Spleen (tissue), 11 donors: ENCODE results near the gene FSTL5. TPM values are rescaled to one million over a fixed set of nuclear protein-coding genes. Genes with fewer than 3 reads are reported as not detected.

Experiments
- DNase-seq: peaks from one replicate; pipeline ENCODE4 v3.0.0-alpha.2; 2020
- H3K27ac ChIP-seq, 8 donors: fragments of 200-600 bp; sonication (generic) in 7 of 8; 1 replicate in 4 of 8; 2 replicates in 4 of 8; pipeline versions ENCODE4 v1.5.0 to v1.8.0; 2016 to 2021; ENCODE audit warnings: inconsistent platforms in 4 of 8, mild to moderate bottlenecking in 4 of 8, moderate library complexity in 1 of 8
- H3K27me3 ChIP-seq, 7 donors: fragments of 200-600 bp; sonication (generic) in 6 of 7; replicated peaks in 1 of 7; 1 replicate in 4 of 7; 2 replicates in 3 of 7; pipeline versions ENCODE4 v1.5.0 to v1.8.0; 2016 to 2021; ENCODE audit warnings: inconsistent platforms in 3 of 7, mild to moderate bottlenecking in 1 of 7
- H3K36me3 ChIP-seq, 6 donors: fragments of 200-600 bp; sonication (generic) in 5 of 6; 1 replicate in 4 of 6; 2 replicates in 2 of 6; pipeline versions ENCODE4 v1.5.0 to v1.8.0; 2016 to 2021; ENCODE audit warnings: inconsistent platforms in 2 of 6
- H3K4me1 ChIP-seq, 6 donors: fragments of 200-600 bp; sonication (generic) in 5 of 6; 1 replicate in 3 of 6; 2 replicates in 3 of 6; pipeline versions ENCODE4 v1.5.0 to v1.8.0; 2016 to 2021; ENCODE audit warnings: inconsistent platforms in 3 of 6
- H3K4me3 ChIP-seq, 8 donors: fragments of 200-600 bp; sonication (generic) in 7 of 8; 1 replicate in 4 of 8; 2 replicates in 4 of 8; pipeline versions ENCODE4 v1.5.0 to v1.8.0; 2016 to 2021; ENCODE audit warnings: inconsistent platforms in 4 of 8, mild to moderate bottlenecking in 4 of 8, moderate library complexity in 2 of 8
- H3K9me3 ChIP-seq, 8 donors: fragments of 200-600 bp; sonication (generic) in 7 of 8; 1 replicate in 4 of 8; 2 replicates in 4 of 8; pipeline versions ENCODE4 v1.5.0 to v1.8.0; 2016 to 2021; ENCODE audit warnings: inconsistent platforms in 4 of 8
- CTCF ChIP-seq, 11 experiments: fragments of 200-600 bp in 7 of 11; fragments of 450-650 bp in 4 of 11; sonication (generic) in 4 of 11; IDR thresholded peaks in 8 of 11; conservative IDR thresholded peaks in 3 of 11; 1 replicate in 7 of 11; 2 replicates in 4 of 11; pipeline versions ENCODE4 v1.4.0 to v1.8.0; 2016 to 2021; ENCODE audit warnings: antibody characterized with exemption in 11 of 11, inconsistent platforms in 4 of 11, mild to moderate bottlenecking in 1 of 11
- POLR2A ChIP-seq, 3 donors: fragments of 450-650 bp; IDR thresholded peaks; one replicate each; pipeline ENCODE4 v1.5.1; 2017; ENCODE audit warnings: antibody characterized with exemption in 3 of 3, mild to moderate bottlenecking in 1 of 3
- POLR2AphosphoS5 ChIP-seq, 3 donors: sonication (generic); formaldehyde crosslinking; IDR thresholded peaks; one replicate each; pipeline ENCODE4 v1.5.1; 2017; ENCODE audit warnings: antibody characterized with exemption in 3 of 3
- WGBS, 5 donors: extraction: QIAGEN DNeasy Blood & Tissue Kit in 3 of 5; methylation state at CpG; one replicate each; pipeline versions ENCODE4 v1.1.5 to v1.1.7; 2013 to 2018; 5-methylcytosine and 5-hydroxymethylcytosine counted together
- intact Hi-C: fragments of 100-400 bp; cut with DNase I; formaldehyde crosslinking; loops from one replicate; pipeline ENCODE4 v1.15.0; 2023; ENCODE audit warnings: low total_unique reads
- polyA plus RNA-seq, 3 donors: library from polyadenylated mRNA; stranded (reverse); fragments of 200-250 nt; gene quantifications; one replicate each; pipeline ENCODE4 v1.2.1, GENCODE V29; 2013
- total RNA-seq, 7 donors: library from RNA; depleted of rRNA in 3 of 7; stranded (reverse); fragments of >200 nt in 3 of 7; fragmentation: NEBNext Ultra II Directional in 4 of 7; extraction: Animal tissue kit (Norgen Biotek cat#: 25700) in 4 of 7; gene quantifications; one replicate each; pipeline versions ENCODE4 v1.1.0 to v1.2.1, GENCODE V29; 2016 to 2021
- donor health status: healthy with polysubstance abuse.
- donor health status: DM: no; HTN: no; CAD: no; lungs with moderate emphysema.
- donor health status: DM: no; HTN: no; CAD: no.
- donor health status: Bipolar disorder and iron deficiency.
- donor health status: healthy.
- donor health status: DM: no; HTN: no; CAD: no.
- donor health status: DM: yes; HTN: yes; CAD: no.

Gene FSTL5
- total and polyA plus RNA-seq, 10 donors: 0.02 TPM; not detected in 9

GRCh38 chr4:161538941-161539340 is 624.9 kb downstream of the FSTL5 start:
- TF ChIP-seq POLR2A (IDR thresholded peaks at IDR 0.05) (no peak), POLR2AphosphoS5 (IDR thresholded peaks at IDR 0.05) (no peak), CTCF (IDR thresholded peaks at IDR 0.05 in 8 of 11, conservative IDR thresholded peaks at IDR 0.05 in 3 of 11) (no peak)
- Histone ChIP-seq H3K4me1 (no peaks in the 10 kb centered on the region), H3K27ac (no peak overlapping the region), H3K36me3 (no peaks in the 10 kb centered on the region), H3K9me3 (peaks cover 0 to 6% (median 0%) of the 10 kb centered on the region in 8 donors), H3K4me3 (no peak overlapping the region), H3K27me3 (no peaks in the 10 kb centered on the region)
- no peak for DNase-seq
- 76 to 90% (median 82%) methylated on average over 4 of the region's 4 CpGs for WGBS, 5 donors
- intact Hi-C loops: no loop called here

- H3K27me3 ChIP-seq: no peaks in the 10 kb centered on the region
- no peak for TF ChIP-seq POLR2AphosphoS5 (IDR thresholded peaks at IDR 0.05)
- no peak for TF ChIP-seq CTCF (IDR thresholded peaks at IDR 0.05 in 8 of 11, conservative IDR thresholded peaks at IDR 0.05 in 3 of 11)
- no peak for TF ChIP-seq POLR2A (IDR thresholded peaks at IDR 0.05)
- H3K9me3 ChIP-seq: peaks cover 0 to 6% (median 0%) of the 10 kb centered on the region in 8 donors
- DNase-seq: no peak
- H3K4me3 ChIP-seq: no peak overlapping the region
- intact Hi-C loops: no loop called here
- no peaks in the 10 kb centered on the region for H3K36me3 ChIP-seq
- H3K27ac ChIP-seq: no peak overlapping the region
- WGBS, 5 donors: 40 to 68% (median 52%) methylated on average over 1 of the region's 1 CpG
- no peaks in the 10 kb centered on the region for H3K4me1 ChIP-seq
Observed at GRCh38 chr4:161530710-161531109, 633.1 kb downstream of the FSTL5 start.

DNA sequence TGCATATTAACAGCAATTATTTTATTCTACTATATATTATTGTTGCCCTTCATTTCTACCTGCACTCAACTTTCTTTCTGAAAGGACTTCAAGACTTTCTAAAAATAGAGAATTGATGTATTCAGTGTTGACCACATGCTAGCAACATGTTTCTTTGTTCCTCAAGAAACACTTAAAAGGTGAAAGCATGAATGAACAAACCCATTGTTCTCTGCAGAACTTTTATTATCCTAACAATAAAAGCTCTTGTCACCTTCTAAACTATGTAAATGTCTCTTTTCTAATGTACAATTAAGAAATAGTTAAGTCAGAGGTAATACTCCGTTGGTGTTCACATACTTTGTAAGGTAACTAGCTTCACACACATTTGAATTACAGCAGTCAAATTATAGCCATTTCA is 638.7 kb downstream of the FSTL5 start:
- H3K36me3 ChIP-seq: no peaks in the 10 kb centered on the region
- no peak for DNase-seq
- no peak for TF ChIP-seq POLR2AphosphoS5 (IDR thresholded peaks at IDR 0.05)
- no peak for TF ChIP-seq POLR2A (IDR thresholded peaks at IDR 0.05)
- no peak for TF ChIP-seq CTCF (IDR thresholded peaks at IDR 0.05 in 8 of 11, conservative IDR thresholded peaks at IDR 0.05 in 3 of 11)
- H3K27ac ChIP-seq: no peak overlapping the region
- no peaks in the 10 kb centered on the region for H3K27me3 ChIP-seq
- no peaks in the 10 kb centered on the region for H3K4me1 ChIP-seq
- WGBS, 5 donors: 64 to 78% (median 76%) methylated on average over 1 of the region's 1 CpG
- H3K9me3 ChIP-seq: peaks cover 0 to 7% (median 0%) of the 10 kb centered on the region in 8 donors
- intact Hi-C loops: no loop called here
- no peak overlapping the region for H3K4me3 ChIP-seq

DNA sequence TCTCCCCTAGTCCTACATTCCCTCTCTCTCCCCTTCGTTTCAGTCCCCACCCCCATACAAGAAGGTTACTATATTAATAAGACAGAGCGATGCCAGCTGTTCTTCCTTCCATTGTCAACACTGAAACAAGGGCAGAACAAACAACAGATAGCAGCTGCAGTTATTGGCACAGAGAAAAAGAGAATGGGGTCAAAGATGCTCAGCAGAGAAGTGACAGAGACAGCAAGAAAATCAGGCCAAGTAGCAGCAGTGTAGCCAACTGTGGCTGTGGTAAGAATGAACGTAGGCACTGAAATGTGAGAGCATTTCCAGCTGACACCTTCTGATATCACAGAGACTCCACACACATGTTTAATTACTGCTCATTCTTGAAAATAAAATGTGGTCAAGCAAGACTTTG is 641.8 kb downstream of the FSTL5 start:
- Histone ChIP-seq H3K9me3 (peaks cover 0 to 7% (median 0%) of the 10 kb centered on the region in 8 donors), H3K27me3 (no peaks in the 10 kb centered on the region), H3K36me3 (no peaks in the 10 kb centered on the region), H3K27ac (no peak overlapping the region), H3K4me3 (no peak overlapping the region), H3K4me1 (no peaks in the 10 kb centered on the region)
- 54 to 71% (median 57%) methylated on average over 3 of the region's 3 CpGs for WGBS, 5 donors
- TF ChIP-seq CTCF (IDR thresholded peaks at IDR 0.05 in 8 of 11, conservative IDR thresholded peaks at IDR 0.05 in 3 of 11) (no peak), POLR2A (IDR thresholded peaks at IDR 0.05) (no peak), POLR2AphosphoS5 (IDR thresholded peaks at IDR 0.05) (no peak)
- no peak for DNase-seq
- intact Hi-C loops: no loop called here
